ENCODE measurements around the gene IL6R.

DNA sequence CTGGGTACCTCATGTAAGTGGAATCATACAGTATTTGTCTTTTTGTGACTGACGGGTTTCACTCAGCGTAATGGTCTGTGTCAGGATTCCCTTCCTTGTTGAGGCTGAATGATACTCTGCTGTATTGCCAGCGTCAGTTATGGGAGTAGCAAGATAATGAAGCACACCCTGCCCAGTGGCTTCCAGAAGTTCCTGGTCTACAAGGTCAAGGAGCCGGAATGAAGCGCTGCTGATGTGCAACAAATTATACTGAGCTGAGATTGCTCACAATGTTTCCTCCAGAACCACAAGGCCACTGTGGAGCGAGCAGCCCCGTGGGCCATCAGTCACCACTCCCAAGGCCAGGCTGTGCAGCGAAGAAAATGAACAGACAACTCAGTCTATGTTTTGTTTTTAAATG is 72.9 kb downstream of the IL6R start:
- TF ChIP-seq POLR2AphosphoS5 (IDR thresholded peaks at IDR 0.05; ENCODE audit: low read depth), result no peak
- TF ChIP-seq, protein P1, sequence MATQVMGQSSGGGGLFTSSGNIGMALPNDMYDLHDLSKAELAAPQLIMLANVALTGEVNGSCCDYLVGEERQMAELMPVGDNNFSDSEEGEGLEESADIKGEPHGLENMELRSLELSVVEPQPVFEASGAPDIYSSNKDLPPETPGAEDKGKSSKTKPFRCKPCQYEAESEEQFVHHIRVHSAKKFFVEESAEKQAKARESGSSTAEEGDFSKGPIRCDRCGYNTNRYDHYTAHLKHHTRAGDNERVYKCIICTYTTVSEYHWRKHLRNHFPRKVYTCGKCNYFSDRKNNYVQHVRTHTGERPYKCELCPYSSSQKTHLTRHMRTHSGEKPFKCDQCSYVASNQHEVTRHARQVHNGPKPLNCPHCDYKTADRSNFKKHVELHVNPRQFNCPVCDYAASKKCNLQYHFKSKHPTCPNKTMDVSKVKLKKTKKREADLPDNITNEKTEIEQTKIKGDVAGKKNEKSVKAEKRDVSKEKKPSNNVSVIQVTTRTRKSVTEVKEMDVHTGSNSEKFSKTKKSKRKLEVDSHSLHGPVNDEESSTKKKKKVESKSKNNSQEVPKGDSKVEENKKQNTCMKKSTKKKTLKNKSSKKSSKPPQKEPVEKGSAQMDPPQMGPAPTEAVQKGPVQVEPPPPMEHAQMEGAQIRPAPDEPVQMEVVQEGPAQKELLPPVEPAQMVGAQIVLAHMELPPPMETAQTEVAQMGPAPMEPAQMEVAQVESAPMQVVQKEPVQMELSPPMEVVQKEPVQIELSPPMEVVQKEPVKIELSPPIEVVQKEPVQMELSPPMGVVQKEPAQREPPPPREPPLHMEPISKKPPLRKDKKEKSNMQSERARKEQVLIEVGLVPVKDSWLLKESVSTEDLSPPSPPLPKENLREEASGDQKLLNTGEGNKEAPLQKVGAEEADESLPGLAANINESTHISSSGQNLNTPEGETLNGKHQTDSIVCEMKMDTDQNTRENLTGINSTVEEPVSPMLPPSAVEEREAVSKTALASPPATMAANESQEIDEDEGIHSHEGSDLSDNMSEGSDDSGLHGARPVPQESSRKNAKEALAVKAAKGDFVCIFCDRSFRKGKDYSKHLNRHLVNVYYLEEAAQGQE (IDR thresholded peaks at IDR 0.05; ENCODE audit: insufficient replicate concordance, low read depth), result no peak
- TF ChIP-seq, protein P2, sequence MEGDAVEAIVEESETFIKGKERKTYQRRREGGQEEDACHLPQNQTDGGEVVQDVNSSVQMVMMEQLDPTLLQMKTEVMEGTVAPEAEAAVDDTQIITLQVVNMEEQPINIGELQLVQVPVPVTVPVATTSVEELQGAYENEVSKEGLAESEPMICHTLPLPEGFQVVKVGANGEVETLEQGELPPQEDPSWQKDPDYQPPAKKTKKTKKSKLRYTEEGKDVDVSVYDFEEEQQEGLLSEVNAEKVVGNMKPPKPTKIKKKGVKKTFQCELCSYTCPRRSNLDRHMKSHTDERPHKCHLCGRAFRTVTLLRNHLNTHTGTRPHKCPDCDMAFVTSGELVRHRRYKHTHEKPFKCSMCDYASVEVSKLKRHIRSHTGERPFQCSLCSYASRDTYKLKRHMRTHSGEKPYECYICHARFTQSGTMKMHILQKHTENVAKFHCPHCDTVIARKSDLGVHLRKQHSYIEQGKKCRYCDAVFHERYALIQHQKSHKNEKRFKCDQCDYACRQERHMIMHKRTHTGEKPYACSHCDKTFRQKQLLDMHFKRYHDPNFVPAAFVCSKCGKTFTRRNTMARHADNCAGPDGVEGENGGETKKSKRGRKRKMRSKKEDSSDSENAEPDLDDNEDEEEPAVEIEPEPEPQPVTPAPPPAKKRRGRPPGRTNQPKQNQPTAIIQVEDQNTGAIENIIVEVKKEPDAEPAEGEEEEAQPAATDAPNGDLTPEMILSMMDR (IDR thresholded peaks at IDR 0.05; ENCODE audit: insufficient read depth, low read length), result no peak
- TF ChIP-seq SPI1 (IDR thresholded peaks at IDR 0.05; ENCODE audit: borderline replicate concordance, low read depth), result no peak
- TF ChIP-seq GABPA (IDR thresholded peaks at IDR 0.05; ENCODE audit: low read depth), result no peak
